ENCODE measurements around the gene RPS6KA3. TPM values are rescaled to one million over a fixed set of nuclear protein-coding genes. Genes with fewer than 3 reads are reported as not detected.
"Not testable (repeated sequence)": the region's sequence is repeated elsewhere in the genome, so short reads cannot be mapped to it uniquely, and the experiment has no call there.

Gene RPS6KA3
- total and polyA plus RNA-seq, 8 donors: 5.2 to 88.1 (median 39.8) TPM

DNA sequence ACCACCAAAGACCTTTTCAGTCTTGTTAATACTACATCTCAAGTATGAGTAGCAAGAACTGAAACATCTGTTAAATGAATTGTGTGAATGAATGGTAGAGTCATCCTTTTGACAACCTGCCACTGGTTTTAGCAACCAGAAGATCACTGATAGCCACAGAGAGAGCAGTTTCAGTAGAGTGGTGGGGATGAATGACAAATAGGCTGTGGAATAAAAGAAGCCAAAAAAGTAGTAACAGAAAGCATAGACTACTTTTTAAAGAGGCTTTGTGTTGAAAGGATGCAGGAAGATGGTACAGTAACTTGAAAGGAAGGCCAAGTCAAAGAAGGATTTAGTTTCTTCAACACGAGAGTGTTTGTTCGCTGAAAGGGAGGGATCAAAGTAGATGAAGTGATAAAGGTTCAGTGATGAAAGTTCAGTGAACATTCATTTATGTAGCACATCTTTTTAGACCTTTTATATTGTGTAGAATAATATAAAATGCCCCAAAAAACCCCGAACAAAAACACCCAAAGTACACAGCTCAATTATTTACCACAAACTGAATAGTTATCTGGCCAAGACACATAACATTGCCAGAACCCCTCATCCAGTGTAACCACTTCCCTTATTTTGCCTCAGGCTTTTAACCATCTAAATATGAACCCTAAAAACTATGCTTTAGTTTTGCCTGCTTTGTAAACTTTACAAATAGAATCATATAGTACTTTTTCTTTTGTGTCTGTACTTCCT, 84.9 kb downstream of the RPS6KA3 start:
- H3K4me1 ChIP-seq: no peaks in the 10 kb centered on the region
- WGBS, 5 donors: 65 to 74% (median 71%) methylated on average over 3 of the region's 3 CpGs
- no peak overlapping the region for H3K27ac ChIP-seq
- peaks cover 0 to 28% (median 21%) of the 10 kb centered on the region in 4 donors for H3K36me3 ChIP-seq
- intact Hi-C loops (cut with DNase I; ENCODE audit: low total_unique reads): no loop called here
- no peak overlapping the region for H3K4me3 ChIP-seq
- no peak for DNase-seq
- TF ChIP-seq EP300 (IDR thresholded peaks at IDR 0.05): no peak
- H3K27me3 ChIP-seq: no peaks in the 10 kb centered on the region
- no peaks in the 10 kb centered on the region for H3K9me3 ChIP-seq

DNA sequence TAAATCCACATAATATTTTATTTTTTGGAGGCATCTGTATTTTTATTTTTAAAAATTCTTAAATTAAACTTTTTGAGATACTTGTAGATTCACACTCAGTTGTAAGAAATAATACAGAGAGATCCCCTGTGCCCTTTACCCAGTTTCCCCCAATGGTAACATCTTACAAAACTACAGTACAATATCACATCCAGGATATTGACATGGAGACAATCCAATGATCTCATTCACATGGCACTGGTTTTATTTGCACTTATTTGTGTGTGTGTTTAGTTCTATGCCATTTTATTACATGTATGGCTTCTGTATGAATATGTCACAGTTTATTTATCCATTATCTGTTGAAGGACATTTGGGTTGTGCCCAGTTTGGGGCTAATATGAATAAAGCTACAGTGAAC, 89.6 kb downstream of the RPS6KA3 start:
- H3K9me3 ChIP-seq: no peaks in the 10 kb centered on the region
- H3K36me3 ChIP-seq: peaks cover 0 to 50% (median 36%) of the 10 kb centered on the region in 4 donors
- no peak overlapping the region for H3K27ac ChIP-seq
- intact Hi-C loops (cut with DNase I; ENCODE audit: low total_unique reads): no loop called here
- TF ChIP-seq, protein P1, sequence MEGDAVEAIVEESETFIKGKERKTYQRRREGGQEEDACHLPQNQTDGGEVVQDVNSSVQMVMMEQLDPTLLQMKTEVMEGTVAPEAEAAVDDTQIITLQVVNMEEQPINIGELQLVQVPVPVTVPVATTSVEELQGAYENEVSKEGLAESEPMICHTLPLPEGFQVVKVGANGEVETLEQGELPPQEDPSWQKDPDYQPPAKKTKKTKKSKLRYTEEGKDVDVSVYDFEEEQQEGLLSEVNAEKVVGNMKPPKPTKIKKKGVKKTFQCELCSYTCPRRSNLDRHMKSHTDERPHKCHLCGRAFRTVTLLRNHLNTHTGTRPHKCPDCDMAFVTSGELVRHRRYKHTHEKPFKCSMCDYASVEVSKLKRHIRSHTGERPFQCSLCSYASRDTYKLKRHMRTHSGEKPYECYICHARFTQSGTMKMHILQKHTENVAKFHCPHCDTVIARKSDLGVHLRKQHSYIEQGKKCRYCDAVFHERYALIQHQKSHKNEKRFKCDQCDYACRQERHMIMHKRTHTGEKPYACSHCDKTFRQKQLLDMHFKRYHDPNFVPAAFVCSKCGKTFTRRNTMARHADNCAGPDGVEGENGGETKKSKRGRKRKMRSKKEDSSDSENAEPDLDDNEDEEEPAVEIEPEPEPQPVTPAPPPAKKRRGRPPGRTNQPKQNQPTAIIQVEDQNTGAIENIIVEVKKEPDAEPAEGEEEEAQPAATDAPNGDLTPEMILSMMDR (IDR thresholded peaks at IDR 0.05): no peak
- TF ChIP-seq POLR2A (IDR thresholded peaks at IDR 0.05) (no peak), POLR2AphosphoS5 (IDR thresholded peaks at IDR 0.05) (no peak), EP300 (IDR thresholded peaks at IDR 0.05) (no peak)
- H3K4me3 ChIP-seq: no peak overlapping the region
- no peak for DNase-seq
- H3K27me3 ChIP-seq: no peaks in the 10 kb centered on the region
- H3K4me1 ChIP-seq: no peaks in the 10 kb centered on the region

DNA sequence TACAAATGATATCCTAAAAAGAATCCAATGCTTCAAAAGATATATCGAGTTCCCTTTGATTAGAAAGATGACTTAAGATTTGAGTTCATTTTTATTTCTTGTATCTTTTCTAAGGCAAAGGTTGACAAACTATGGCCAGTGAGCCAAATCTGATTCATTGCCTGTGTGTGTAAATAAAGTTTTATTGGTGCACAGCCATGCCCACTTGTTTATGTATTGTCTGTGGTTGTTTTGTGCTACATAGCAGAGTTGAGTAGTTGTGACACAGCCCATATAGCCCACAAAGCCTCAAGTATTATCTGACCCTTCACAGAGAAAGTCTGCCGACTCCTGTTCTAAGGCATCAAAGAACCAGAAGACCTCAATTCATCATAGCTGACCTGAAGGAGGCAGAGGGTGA, 92.9 kb downstream of the RPS6KA3 start:
- 76 to 98% (median 87%) methylated on average over 2 of the region's 2 CpGs for WGBS, 5 donors

DNA sequence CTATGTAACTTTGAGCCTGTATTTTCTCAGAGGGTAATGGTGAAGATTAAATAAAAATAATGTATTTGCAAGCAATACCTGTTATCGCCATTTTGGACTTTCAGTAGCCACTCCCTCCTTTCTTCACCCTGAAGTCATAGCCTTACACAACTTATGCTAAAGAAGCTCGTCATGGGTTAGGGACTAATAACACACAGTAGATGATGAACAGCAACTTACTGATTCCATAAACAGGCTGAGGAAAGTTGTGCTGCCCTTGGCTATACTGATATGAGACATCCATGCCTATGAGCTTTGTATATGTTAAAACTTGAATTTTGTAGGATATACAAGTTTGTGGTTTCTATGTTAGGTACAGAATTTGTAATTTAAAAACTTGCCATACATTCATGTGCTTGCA, 93.4 kb downstream of the RPS6KA3 start:
- Histone ChIP-seq H3K27ac (no peak overlapping the region), H3K4me3 (no peak overlapping the region), H3K27me3 (no peaks in the 10 kb centered on the region), H3K9me3 (no peaks in the 10 kb centered on the region), H3K36me3 (peaks cover 0 to 80% (median 53%) of the 10 kb centered on the region in 4 donors), H3K4me1 (no peaks in the 10 kb centered on the region)
- intact Hi-C loops (cut with DNase I; ENCODE audit: low total_unique reads): no loop called here
- 80 to 96% (median 87%) methylated on average over 2 of the region's 2 CpGs for WGBS, 5 donors
- no peak for DNase-seq
- TF ChIP-seq EP300 (IDR thresholded peaks at IDR 0.05) (no peak), POLR2A (IDR thresholded peaks at IDR 0.05) (no peak), POLR2AphosphoS5 (IDR thresholded peaks at IDR 0.05) (no peak)
- TF ChIP-seq, protein P1 (IDR thresholded peaks at IDR 0.05): no peak

More for the DNA sequence above, 92.9 kb downstream of the RPS6KA3 start:
- Histone ChIP-seq H3K9me3 (no peaks in the 10 kb centered on the region), H3K27me3 (no peaks in the 10 kb centered on the region), H3K36me3 (peaks cover 0 to 75% (median 49%) of the 10 kb centered on the region in 4 donors), H3K27ac (no peak overlapping the region), H3K4me1 (no peaks in the 10 kb centered on the region), H3K4me3 (no peak overlapping the region)
- TF ChIP-seq POLR2AphosphoS5 (IDR thresholded peaks at IDR 0.05) (no peak), EP300 (IDR thresholded peaks at IDR 0.05) (no peak), POLR2A (IDR thresholded peaks at IDR 0.05) (no peak)
- TF ChIP-seq, protein P1 (IDR thresholded peaks at IDR 0.05): no peak
- no peak for DNase-seq
- intact Hi-C loops (cut with DNase I; ENCODE audit: low total_unique reads): no loop called here

DNA sequence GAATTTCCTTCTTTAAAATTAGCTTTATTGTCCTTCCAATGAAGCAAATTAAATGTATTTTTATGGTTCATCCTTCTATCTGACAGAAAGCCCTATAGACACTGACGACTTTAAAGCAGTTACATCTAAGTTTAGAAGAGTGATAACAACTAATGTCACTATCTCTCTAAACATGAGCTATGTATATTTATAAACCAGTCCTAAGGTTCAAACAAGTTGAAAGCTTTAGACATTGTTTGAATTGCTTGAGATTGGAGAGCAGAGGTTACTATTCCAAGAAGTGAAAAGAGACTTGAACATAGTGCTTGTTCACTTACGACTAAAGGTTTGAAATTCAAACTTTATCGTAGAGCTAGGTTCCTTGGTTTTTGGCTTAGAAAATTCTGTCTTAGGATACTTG, 94.8 kb downstream of the RPS6KA3 start:
- Histone ChIP-seq H3K27me3 (no peaks in the 10 kb centered on the region), H3K4me1 (no peaks in the 10 kb centered on the region), H3K36me3 (peaks cover 0 to 81% (median 58%) of the 10 kb centered on the region in 4 donors), H3K9me3 (no peaks in the 10 kb centered on the region), H3K27ac (no peak overlapping the region), H3K4me3 (no peak overlapping the region)
- no peak for DNase-seq
- TF ChIP-seq EP300 (IDR thresholded peaks at IDR 0.05): no peak
- TF ChIP-seq POLR2A (IDR thresholded peaks at IDR 0.05): no peak
- TF ChIP-seq, protein P1 (IDR thresholded peaks at IDR 0.05): no peak
- TF ChIP-seq POLR2AphosphoS5 (IDR thresholded peaks at IDR 0.05): no peak
- intact Hi-C loops (cut with DNase I; ENCODE audit: low total_unique reads): no loop called here
- 61 to 81% (median 65%) methylated on average over 3 of the region's 3 CpGs for WGBS, 5 donors

DNA sequence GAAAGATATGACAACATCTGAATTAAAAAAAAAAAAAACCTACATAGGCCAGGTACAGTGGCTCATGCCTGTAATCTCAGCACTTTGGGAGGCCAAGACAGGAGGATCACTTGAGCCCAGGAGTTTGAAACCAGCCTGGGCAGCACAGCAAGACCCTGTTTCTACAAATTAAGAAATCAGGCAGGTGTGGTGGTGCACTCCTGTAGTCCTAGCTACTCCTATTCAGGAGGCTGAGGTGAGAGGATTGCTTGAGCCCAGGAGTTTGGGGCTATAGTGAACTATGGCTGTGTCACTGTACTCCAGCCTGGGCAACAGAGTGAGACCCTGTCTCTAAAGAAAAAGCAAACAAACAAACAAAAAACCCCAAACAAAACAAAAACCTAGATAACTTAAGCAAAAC, 104.2 kb downstream of the RPS6KA3 start:
- H3K27ac ChIP-seq; DNase-seq; H3K27me3 ChIP-seq; intact Hi-C loops (cut with DNase I; ENCODE audit: low total_unique reads); H3K4me1 ChIP-seq; H3K4me3 ChIP-seq; H3K9me3 ChIP-seq: not testable (repeated sequence)
- peaks cover 0 to 64% (median 46%) of the 10 kb centered on the region in 4 donors for H3K36me3 ChIP-seq
